ENCODE data around the gene ACOT11.

- TF ChIP-seq, protein P1, sequence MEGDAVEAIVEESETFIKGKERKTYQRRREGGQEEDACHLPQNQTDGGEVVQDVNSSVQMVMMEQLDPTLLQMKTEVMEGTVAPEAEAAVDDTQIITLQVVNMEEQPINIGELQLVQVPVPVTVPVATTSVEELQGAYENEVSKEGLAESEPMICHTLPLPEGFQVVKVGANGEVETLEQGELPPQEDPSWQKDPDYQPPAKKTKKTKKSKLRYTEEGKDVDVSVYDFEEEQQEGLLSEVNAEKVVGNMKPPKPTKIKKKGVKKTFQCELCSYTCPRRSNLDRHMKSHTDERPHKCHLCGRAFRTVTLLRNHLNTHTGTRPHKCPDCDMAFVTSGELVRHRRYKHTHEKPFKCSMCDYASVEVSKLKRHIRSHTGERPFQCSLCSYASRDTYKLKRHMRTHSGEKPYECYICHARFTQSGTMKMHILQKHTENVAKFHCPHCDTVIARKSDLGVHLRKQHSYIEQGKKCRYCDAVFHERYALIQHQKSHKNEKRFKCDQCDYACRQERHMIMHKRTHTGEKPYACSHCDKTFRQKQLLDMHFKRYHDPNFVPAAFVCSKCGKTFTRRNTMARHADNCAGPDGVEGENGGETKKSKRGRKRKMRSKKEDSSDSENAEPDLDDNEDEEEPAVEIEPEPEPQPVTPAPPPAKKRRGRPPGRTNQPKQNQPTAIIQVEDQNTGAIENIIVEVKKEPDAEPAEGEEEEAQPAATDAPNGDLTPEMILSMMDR (IDR thresholded peaks at IDR 0.05), result no peak
- TF ChIP-seq EP300 (IDR thresholded peaks at IDR 0.05), result no peak
- no peak for TF ChIP-seq POLR2AphosphoS5 (IDR thresholded peaks at IDR 0.05)
Observed at GRCh38 chr1:54499097-54499359, 49.0 kb upstream of the ACOT11 start.
